H9 (cell line): ENCODE data around the gene ANKS1B. TPM values are rescaled to one million over a fixed set of nuclear protein-coding genes. Genes with fewer than 3 reads are reported as not detected.

ENCODE experiments used
- DNase-seq: peaks from one replicate; pipeline ENCODE4 v3.0.0-alpha.2; 2017
- H2AFZ ChIP-seq: one replicate; pipeline ENCODE4 v1.6.1; 2013; ENCODE audit warnings: mild to moderate bottlenecking, low read length, control low read depth, moderate library complexity
- H2AK5ac ChIP-seq: 2 replicates; pipeline ENCODE4 v1.6.1; 2013; ENCODE audit warnings: low read length, control low read depth, mixed read lengths; ENCODE audit not compliant: insufficient read length
- H2BK120ac ChIP-seq: one replicate; pipeline ENCODE4 v1.6.1; 2013; ENCODE audit warnings: low read depth, mild to moderate bottlenecking, low read length, control low read depth, inconsistent platforms; ENCODE audit not compliant: poor library complexity, severe bottlenecking
- H2BK12ac ChIP-seq: 2 replicates; pipeline ENCODE4 v1.6.1; 2013; ENCODE audit warnings: low read length, control low read depth, mixed read lengths, low read depth; ENCODE audit not compliant: insufficient read length
- H2BK15ac ChIP-seq: 2 replicates; pipeline ENCODE4 v1.6.1; 2013; ENCODE audit warnings: low read depth, low read length, control low read depth
- H2BK20ac ChIP-seq: one replicate; pipeline ENCODE4 v1.6.1; 2013; ENCODE audit warnings: low read depth, mild to moderate bottlenecking, low read length, control low read depth, inconsistent platforms; ENCODE audit not compliant: poor library complexity, severe bottlenecking
- H2BK5ac ChIP-seq: 2 replicates; pipeline ENCODE4 v1.6.1; 2013; ENCODE audit warnings: low read length, control low read depth, mixed read lengths; ENCODE audit not compliant: insufficient read length
- H3K14ac ChIP-seq: 2 replicates; pipeline ENCODE4 v1.6.1; 2013; ENCODE audit warnings: low read length, control low read depth; ENCODE audit not compliant: insufficient read depth
- H3K18ac ChIP-seq: 2 replicates; pipeline ENCODE4 v1.6.1; 2013; ENCODE audit warnings: low read depth, mild to moderate bottlenecking, mixed read lengths, low read length, control low read depth; ENCODE audit not compliant: insufficient read length
- H3K23ac ChIP-seq: 2 replicates; pipeline ENCODE4 v1.6.1; 2013; ENCODE audit warnings: low read length, control low read depth, mixed read lengths, low read depth; ENCODE audit not compliant: insufficient read length
- H3K23me2 ChIP-seq: 2 replicates; pipeline ENCODE4 v1.6.1; 2013; ENCODE audit warnings: low read depth, mild to moderate bottlenecking, mixed read lengths, low read length, control low read depth; ENCODE audit not compliant: insufficient read length, poor library complexity, severe bottlenecking
- H3K27ac ChIP-seq: 2 replicates; pipeline ENCODE4 v1.5.1; 2013; ENCODE audit warnings: low read length, control low read depth, mixed read lengths, low read depth; ENCODE audit not compliant: insufficient read length
- H3K27me3 ChIP-seq: 2 replicates; pipeline ENCODE4 v1.6.1; 2013; ENCODE audit warnings: low read length, control low read depth, inconsistent platforms; ENCODE audit not compliant: insufficient read depth
- H3K4ac ChIP-seq: 2 replicates; pipeline ENCODE4 v1.6.1; 2013; ENCODE audit warnings: low read depth, mild to moderate bottlenecking, control low read depth, inconsistent platforms, low read length, moderate library complexity
- H3K4me1 ChIP-seq: 2 replicates; pipeline ENCODE4 v1.6.1; 2013; ENCODE audit warnings: low read length, control low read depth, inconsistent platforms; ENCODE audit not compliant: insufficient read depth
- H3K4me2 ChIP-seq: 2 replicates; pipeline ENCODE4 v1.6.1; 2013; ENCODE audit warnings: low read length, control low read depth, mixed read lengths; ENCODE audit not compliant: insufficient read length, insufficient read depth
- H3K56ac ChIP-seq: 2 replicates; pipeline ENCODE4 v1.6.1; 2013; ENCODE audit warnings: low read depth, mild to moderate bottlenecking, mixed read lengths, low read length, control low read depth; ENCODE audit not compliant: insufficient read length
- H3K79me1 ChIP-seq: 2 replicates; pipeline ENCODE4 v1.6.1; 2013; ENCODE audit warnings: low read depth, mild to moderate bottlenecking, moderate library complexity, low read length, control low read depth, inconsistent platforms; ENCODE audit not compliant: insufficient read depth, poor library complexity, severe bottlenecking
- H3K79me2 ChIP-seq: 2 replicates; pipeline ENCODE4 v1.6.1; 2013; ENCODE audit warnings: low read length, control low read depth, inconsistent platforms; ENCODE audit not compliant: insufficient read depth
- H3K9ac ChIP-seq: 2 replicates; pipeline ENCODE4 v1.6.1; 2013; ENCODE audit warnings: low read length, control low read depth, mixed read lengths; ENCODE audit not compliant: insufficient read length; ENCODE audit errors: extremely low read depth
- H3K9me3 ChIP-seq: one replicate; pipeline ENCODE4 v1.6.1; 2013; ENCODE audit warnings: low read depth, low read length, inconsistent platforms; ENCODE audit not compliant: control insufficient read depth
- H3T11ph ChIP-seq: one replicate; pipeline ENCODE4 v1.6.1; 2013; ENCODE audit warnings: mild to moderate bottlenecking, low read length, control low read depth, inconsistent platforms
- H4K20me1 ChIP-seq: one replicate; pipeline ENCODE4 v1.6.1; 2013; ENCODE audit not compliant: control insufficient read depth, insufficient read length, insufficient read depth
- H4K5ac ChIP-seq: 2 replicates; pipeline ENCODE4 v1.6.1; 2013; ENCODE audit warnings: low read depth, mild to moderate bottlenecking, mixed read lengths, low read length, control low read depth; ENCODE audit not compliant: insufficient read length
- H4K8ac ChIP-seq: replicated peaks from 2 replicates; pipeline ENCODE4 v1.6.1; 2013; ENCODE audit warnings: low read length, control low read depth, mixed read lengths, low read depth; ENCODE audit not compliant: insufficient read length
- H4K91ac ChIP-seq: 2 replicates; pipeline ENCODE4 v1.6.1; 2013; ENCODE audit warnings: low read depth, mild to moderate bottlenecking, moderate library complexity, mixed read lengths, low read length, control low read depth; ENCODE audit not compliant: insufficient read length
- H3K27ac Mint-ChIP-seq, 3 experiments: 2 replicates in 2 of 3; 3 replicates in 1 of 3; pipeline ENCODE4 v1.8.0; 2020 to 2021; ENCODE audit warnings: mixed read lengths in 3 of 3, mild to moderate bottlenecking in 1 of 3, moderate library complexity in 1 of 3
- H3K27me3 Mint-ChIP-seq: 2 replicates; pipeline ENCODE4 v1.8.0; 2021; ENCODE audit warnings: low read depth, mild to moderate bottlenecking, moderate library complexity, mixed read lengths
- H3K36me3 Mint-ChIP-seq, 3 experiments: 2 replicates in 2 of 3; 3 replicates in 1 of 3; pipeline ENCODE4 v1.8.0; 2020 to 2021; ENCODE audit warnings: low read depth in 3 of 3, mixed read lengths in 3 of 3; ENCODE audit not compliant: insufficient read depth in 1 of 3
- H3K4me1 Mint-ChIP-seq, 2 experiments: 2 replicates each; pipeline ENCODE4 v1.8.0; 2020; ENCODE audit warnings: mixed read lengths in 2 of 2
- H3K4me3 Mint-ChIP-seq, 2 experiments: 2 replicates in 1 of 2; 3 replicates in 1 of 2; pipeline ENCODE4 v1.8.0; 2020 to 2021; ENCODE audit warnings: mild to moderate bottlenecking in 2 of 2, mixed read lengths in 2 of 2, moderate library complexity in 1 of 2
- H3K9me3 Mint-ChIP-seq, 2 experiments: 2 replicates in 1 of 2; 3 replicates in 1 of 2; pipeline ENCODE4 v1.8.0; 2020; ENCODE audit warnings: mild to moderate bottlenecking in 2 of 2, mixed read lengths in 2 of 2, moderate library complexity in 1 of 2
- CTCF ChIP-seq: fragments of 200-600 bp; sonication (generic); conservative IDR thresholded peaks from 3 replicates; pipeline ENCODE4 v1.8.0; 2021; ENCODE audit warnings: antibody characterized with exemption, mild to moderate bottlenecking
- WGBS: extraction: QIAGEN DNeasy Blood & Tissue Kit; methylation state at CpG from one replicate; pipeline ENCODE4 v1.1.7; 2013; ENCODE audit warnings: missing lambda C conversion rate, low lambda C conversion rate, mixed read lengths; ENCODE audit not compliant: insufficient read length; ENCODE audit errors: extremely low coverage; 5-methylcytosine and 5-hydroxymethylcytosine counted together
- total RNA-seq: library from RNA; stranded (reverse); gene quantifications from 2 replicates; pipeline ENCODE4 v1.2.1, GENCODE V29; 2021

ANKS1B gene
- total RNA-seq, 1 experiment from 2014 or later: 4.1 TPM

- Histone ChIP-seq H3T11ph (no peak overlapping the region), H3K56ac (no peak overlapping the region), H3K9ac (no peak overlapping the region), H4K91ac (no peak overlapping the region), H3K18ac (no peak overlapping the region), H3K23ac (no peak overlapping the region), H2AK5ac (no peak overlapping the region), H2BK20ac (no peak overlapping the region), H4K20me1 (no peaks in the 10 kb centered on the region), H3K4me1 (no peaks in the 10 kb centered on the region), H3K14ac (no peak overlapping the region), H3K79me1 (no peaks in the 10 kb centered on the region), H2BK12ac (no peak overlapping the region), H3K27ac (no peak overlapping the region), H2BK5ac (no peak overlapping the region), H2BK15ac (no peak overlapping the region), H3K4me2 (no peak overlapping the region), H4K5ac (no peak overlapping the region), H2AFZ (no peak overlapping the region), H3K4ac (no peak overlapping the region), H3K9me3 (no peaks in the 10 kb centered on the region), H3K23me2 (no peaks in the 10 kb centered on the region), H2BK120ac (no peak overlapping the region), H4K8ac (no peak overlapping the region), H3K79me2 (no peaks in the 10 kb centered on the region), H3K27me3 (peaks cover 4% of the 10 kb centered on the region; the same call in 1 of the 2 replicates)
- no CpG with 5 or more reads among the region's 2 CpGs for WGBS
- TF ChIP-seq CTCF: no peak
- no peak overlapping the region for H3K4me3 Mint-ChIP-seq
- H3K36me3 Mint-ChIP-seq: no peaks in the 10 kb centered on the region
- no peaks in the 10 kb centered on the region; a peak in 1 of 5 replicates for H3K9me3 Mint-ChIP-seq
- no peak for DNase-seq
- H3K27me3 Mint-ChIP-seq: peaks cover 33% of the 10 kb centered on the region
- H3K27ac Mint-ChIP-seq: no peak overlapping the region
- no peaks in the 10 kb centered on the region for H3K4me1 Mint-ChIP-seq
Observed at GRCh38 chr12:98901189-98901588, 1083.5 kb downstream of the ANKS1B start.
